Keratinocyte (primary cell): Measurements from ENCODE around the gene INHBE. TPM values are rescaled to one million over a fixed set of nuclear protein-coding genes. Genes with fewer than 3 reads are reported as not detected.
"Not testable (repeated sequence)": the region's sequence is repeated elsewhere in the genome, so short reads cannot be mapped to it uniquely, and the experiment has no call there.

Experiments used
- DNase-seq: peaks from one replicate; pipeline ENCODE4 v3.0.0-alpha.2; 2011; ENCODE audit warnings: low read depth, missing footprints, low spot score
- FAIRE-seq: peaks from 2 replicates; lab custom pipeline; 2011; peaks lifted over from hg19 to GRCh38; lab: Jason Lieb, UNC
- H2AFZ ChIP-seq: 2 replicates; pipeline ENCODE4 v1.6.0; 2012; ENCODE audit warnings: low read length, control low read depth, inconsistent platforms; ENCODE audit not compliant: control insufficient read depth
- H3K27ac ChIP-seq: 2 replicates; pipeline ENCODE4 v1.5.1; 2011; ENCODE audit warnings: low read length; ENCODE audit not compliant: control insufficient read depth, insufficient read depth
- H3K27me3 ChIP-seq: 3 replicates; pipeline ENCODE4 v1.6.0; 2011; ENCODE audit warnings: low read length; ENCODE audit not compliant: control insufficient read depth, insufficient read depth; ENCODE audit errors: extremely low read depth
- H3K36me3 ChIP-seq, 2 experiments: 2 replicates in 1 of 2; 3 replicates in 1 of 2; pipeline ENCODE4 v1.5.1; 2011; ENCODE audit warnings: low read length in 2 of 2, mild to moderate bottlenecking in 1 of 2; ENCODE audit not compliant: control insufficient read depth in 2 of 2, insufficient read depth in 2 of 2; ENCODE audit errors: extremely low read depth in 1 of 2
- H3K4me1 ChIP-seq: 3 replicates; pipeline ENCODE4 v1.5.1; 2011; ENCODE audit warnings: low read length; ENCODE audit not compliant: control insufficient read depth, insufficient read depth; ENCODE audit errors: extremely low read depth
- H3K4me2 ChIP-seq: 3 replicates; pipeline ENCODE4 v1.6.0; 2011; ENCODE audit warnings: low read depth, low read length; ENCODE audit not compliant: control insufficient read depth, insufficient read depth; ENCODE audit errors: extremely low read depth
- H3K4me3 ChIP-seq, 3 experiments: fragments of 200-600 bp in 1 of 3; sonication (generic) in 1 of 3; 2 replicates in 2 of 3; 3 replicates in 1 of 3; pipeline ENCODE4 v1.5.1; 2011 to 2016; ENCODE audit warnings: low read length in 3 of 3, mild to moderate bottlenecking in 3 of 3, control low read depth in 2 of 3, inconsistent platforms in 1 of 3, low read depth in 1 of 3, mixed read lengths in 1 of 3, mixed run types in 1 of 3, moderate library complexity in 1 of 3; ENCODE audit not compliant: control insufficient read depth in 2 of 3, insufficient read depth in 2 of 3; ENCODE audit errors: extremely low read depth in 1 of 3
- H3K79me2 ChIP-seq: 2 replicates; pipeline ENCODE4 v1.6.0; 2012; ENCODE audit warnings: low read length; ENCODE audit not compliant: control insufficient read depth, insufficient read depth
- H3K9ac ChIP-seq: 3 replicates; pipeline ENCODE4 v1.6.0; 2011; ENCODE audit warnings: low read length; ENCODE audit not compliant: control insufficient read depth, insufficient read depth; ENCODE audit errors: extremely low read depth
- H3K9me1 ChIP-seq: 3 replicates; pipeline ENCODE4 v1.6.0; 2011; ENCODE audit warnings: low read length; ENCODE audit not compliant: control insufficient read depth, insufficient read depth; ENCODE audit errors: extremely low read depth
- H3K9me3 ChIP-seq: 2 replicates; pipeline ENCODE4 v1.5.1; 2012; ENCODE audit warnings: low read depth, low read length; ENCODE audit not compliant: control insufficient read depth
- H4K20me1 ChIP-seq: 3 replicates; pipeline ENCODE4 v1.6.0; 2011; ENCODE audit warnings: low read length; ENCODE audit not compliant: control insufficient read depth, insufficient read depth; ENCODE audit errors: extremely low read depth
- CTCF ChIP-seq, 3 experiments: IDR thresholded peaks in 1 of 3; conservative IDR thresholded peaks in 1 of 3; optimal IDR thresholded peaks in 1 of 3; 2 replicates in 2 of 3; 3 replicates in 1 of 3; pipeline versions ENCODE3 to v1.5.1; 2011; ENCODE audit warnings: low read length in 3 of 3, mild to moderate bottlenecking in 3 of 3, moderate library complexity in 2 of 3, control low read depth in 1 of 3, inconsistent platforms in 1 of 3; ENCODE audit not compliant: insufficient read depth in 2 of 3; ENCODE audit errors: extremely low read depth in 1 of 3
- EZH2 ChIP-seq: IDR thresholded peaks from one replicate; pipeline ENCODE4 v1.6.1; 2012; ENCODE audit warnings: inconsistent platforms, mild to moderate bottlenecking, low read length, moderate library complexity
- dilution Hi-C: fragments of 300-500 bp; cut with MboI; formaldehyde crosslinking; loops from one replicate; pipeline ENCODE4 v1.7.0; 2020; ENCODE audit warnings: low sequenced_read_pairs; ENCODE audit not compliant: extremely low pct_ligation_motif_present
- polyA plus RNA-seq, 5 experiments: library from polyadenylated mRNA; depleted of rRNA in 3 of 5; stranded (reverse) in 3 of 5; stranded (forward) in 1 of 5; unstranded in 1 of 5; fragments of >200 nt; gene quantifications; 1 replicate in 1 of 5; 2 replicates in 3 of 5; 3 replicates in 1 of 5; pipeline versions ENCODE4 v1.2.1 to v1.2.3, GENCODE V29; 2011 to 2012; ENCODE audit warnings: missing spikeins in 2 of 5, low read depth in 1 of 5, low replicate concordance in 1 of 5

Gene INHBE
- polyA plus RNA-seq, 1 donor (not counting 4 experiments of a cell fraction or from before 2014, with no cell fraction given) = not detected

- FAIRE-seq (no peak), DNase-seq (no peak)
- Histone ChIP-seq H3K9ac (no peak overlapping the region), H3K4me1 (peaks cover 9% of the 10 kb centered on the region), H3K4me3 (no peak overlapping the region), H3K79me2 (peaks cover 28% of the 10 kb centered on the region), H3K36me3 (peaks cover 22 to 25% of the 10 kb centered on the region in 2 experiments), H2AFZ (no peak overlapping the region), H3K27ac (no peak overlapping the region), H3K9me3 (no peaks in the 10 kb centered on the region), H3K4me2 (no peak overlapping the region), H3K9me1 (no peaks in the 10 kb centered on the region), H4K20me1 (no peaks in the 10 kb centered on the region), H3K27me3 (no peaks in the 10 kb centered on the region)
- TF ChIP-seq EZH2 (no peak), CTCF (optimal IDR thresholded peaks at IDR 0.05 in 1 of 3, IDR thresholded peaks at IDR 0.05 in 1 of 3, conservative IDR thresholded peaks at IDR 0.05 in 1 of 3; ENCODE audit: extremely low read depth in 1 of 3, insufficient read depth in 2 of 3, low read length in 3 of 3) (no peak)
- dilution Hi-C loops = no loop called here
These were observed 35.0 kb downstream of the INHBE start for GRCh38 chr12:57490126-57490525.

GRCh38 chr12:57491393-57492280 lies 36.5 kb downstream of the INHBE start:
- Histone ChIP-seq H3K9me3 (no peaks in the 10 kb centered on the region), H3K4me1 (peaks cover 9% of the 10 kb centered on the region), H4K20me1 (no peaks in the 10 kb centered on the region), H3K27ac (no peak overlapping the region), H3K4me2 (no peak overlapping the region), H3K27me3 (no peaks in the 10 kb centered on the region), H2AFZ (no peak overlapping the region), H3K36me3 (peaks cover 22 to 26% of the 10 kb centered on the region in 2 experiments), H3K9me1 (no peaks in the 10 kb centered on the region), H3K79me2 (peaks cover 28% of the 10 kb centered on the region), H3K4me3 (no peak overlapping the region), H3K9ac (no peak overlapping the region)
- dilution Hi-C loops = no loop called here
- DNase-seq = no peak
- FAIRE-seq = no peak
- TF ChIP-seq EZH2 (no peak), CTCF (optimal IDR thresholded peaks at IDR 0.05 in 1 of 3, IDR thresholded peaks at IDR 0.05 in 1 of 3, conservative IDR thresholded peaks at IDR 0.05 in 1 of 3; ENCODE audit: extremely low read depth in 1 of 3, insufficient read depth in 2 of 3, low read length in 3 of 3) (peak in 1 of 3 experiments; percentile 33)

GRCh38 chr12:57495051-57495701 lies 40.1 kb downstream of the INHBE start:
- not testable (repeated sequence) for H3K4me3 ChIP-seq

More at GRCh38 chr12:57495051-57495701, 40.1 kb downstream of the INHBE start:
- H3K36me3 ChIP-seq = peaks cover 27 to 42% of the 10 kb centered on the region in 2 experiments
- H3K9me1 ChIP-seq, H3K9ac ChIP-seq, H2AFZ ChIP-seq, H3K4me1 ChIP-seq, H3K4me2 ChIP-seq, H3K9me3 ChIP-seq, H3K79me2 ChIP-seq, FAIRE-seq, DNase-seq, H3K27ac ChIP-seq, H4K20me1 ChIP-seq, dilution Hi-C loops, H3K27me3 ChIP-seq: not testable (repeated sequence)
